ENCODE results near the gene DMXL2. TPM values are rescaled to one million over a fixed set of nuclear protein-coding genes. Genes with fewer than 3 reads are reported as not detected.
A peak's percentile ranks its signal among the peaks of the same experiment; 100 is the strongest.
"Not testable (repeated sequence)": the region's sequence is repeated elsewhere in the genome, so short reads cannot be mapped to it uniquely, and the experiment has no call there.

Gene DMXL2
- polyA plus RNA-seq, 12 donors, result 13.2 to 47.3 (median 25.6) TPM; not detected in 1

GRCh38 chr15:51623386-51623938 is 891 bp upstream of the DMXL2 start:
- no peak for DNase-seq

- DNase-seq, result peak; percentile 48
Measured at GRCh38 chr15:51621936-51622603, 501 bp downstream of the DMXL2 start.

- no peak for DNase-seq
Measured at GRCh38 chr15:51621155-51621765, 1.3 kb downstream of the DMXL2 start.

- DNase-seq, result no peak
Measured at GRCh38 chr15:51620641-51621040, 1.9 kb downstream of the DMXL2 start.

- no peak for DNase-seq
Measured at GRCh38 chr15:51620122-51620521, 2.4 kb downstream of the DMXL2 start.

GRCh38 chr15:51619331-51620035 is 3.1 kb downstream of the DMXL2 start:
- no peak for DNase-seq

- DNase-seq, result no peak
Measured at GRCh38 chr15:51617886-51618285, 4.7 kb downstream of the DMXL2 start.

- DNase-seq, result no peak
Measured at GRCh38 chr15:51613951-51614350, 8.6 kb downstream of the DMXL2 start.

GRCh38 chr15:51612669-51613068 is 9.9 kb downstream of the DMXL2 start:
- DNase-seq, result not testable (repeated sequence)

- DNase-seq, result not testable (repeated sequence)
Measured at GRCh38 chr15:51603462-51603948, 19.1 kb downstream of the DMXL2 start.

- DNase-seq, result no peak
Measured at GRCh38 chr15:51603002-51603401, 19.6 kb downstream of the DMXL2 start.

- no peak for DNase-seq
Measured at GRCh38 chr15:51602484-51602883, 20.1 kb downstream of the DMXL2 start.

GRCh38 chr15:51601801-51602200 is 20.8 kb downstream of the DMXL2 start:
- no peak for DNase-seq

- no peak for DNase-seq
Measured at GRCh38 chr15:51600114-51600513, 22.5 kb downstream of the DMXL2 start.

GRCh38 chr15:51589881-51590568 is 32.5 kb downstream of the DMXL2 start:
- no peak for DNase-seq

- DNase-seq, result no peak
Measured at GRCh38 chr15:51588966-51589365, 33.6 kb downstream of the DMXL2 start.

- no peak for DNase-seq
Measured at GRCh38 chr15:51585986-51586385, 36.6 kb downstream of the DMXL2 start.

GRCh38 chr15:51580982-51581381 is 41.6 kb downstream of the DMXL2 start:
- no peak for DNase-seq

- DNase-seq, result no peak
Measured at GRCh38 chr15:51580385-51580784, 42.2 kb downstream of the DMXL2 start.

- no peak for DNase-seq
Measured at GRCh38 chr15:51579012-51579411, 43.6 kb downstream of the DMXL2 start.

GRCh38 chr15:51577636-51578304 is 44.8 kb downstream of the DMXL2 start:
- DNase-seq, result no peak

Data from muscle of arm (tissue), 12 donors.